DMS114 treated with DMSO at 0.1 percent for 48 hours (cell line): ENCODE data around the gene RALGPS1.
"Not testable (repeated sequence)": the region's sequence is repeated elsewhere in the genome, so short reads cannot be mapped to it uniquely, and the experiment has no call there.

Experiments
- DNase-seq: peaks from one replicate; lab custom pipeline; 2025; ENCODE audit not compliant: unreplicated experiment; lab: John Stamatoyannopoulos, UW

RALGPS1 gene

GRCh38 chr9:127132921-127133647 lies 218.5 kb downstream of the RALGPS1 start:
- no peak for DNase-seq

GRCh38 chr9:127133739-127134167 lies 219.2 kb downstream of the RALGPS1 start:
- no peak for DNase-seq

- no peak for DNase-seq
Measured at GRCh38 chr9:127135056-127135745, 220.6 kb downstream of the RALGPS1 start.

GRCh38 chr9:127136081-127136879 lies 221.7 kb downstream of the RALGPS1 start:
- DNase-seq = no peak

- DNase-seq = no peak
Measured at GRCh38 chr9:127136880-127137639, 222.5 kb downstream of the RALGPS1 start.

GRCh38 chr9:127137640-127138360 lies 223.2 kb downstream of the RALGPS1 start:
- no peak for DNase-seq

- DNase-seq = no peak
Measured at GRCh38 chr9:127138444-127138843, 223.9 kb downstream of the RALGPS1 start.

- DNase-seq = no peak
Measured at GRCh38 chr9:127139071-127139731, 224.6 kb downstream of the RALGPS1 start.

- no peak for DNase-seq
Measured at GRCh38 chr9:127139775-127140174, 225.2 kb downstream of the RALGPS1 start.

- no peak for DNase-seq
Measured at GRCh38 chr9:127140181-127140580, 225.6 kb downstream of the RALGPS1 start.

GRCh38 chr9:127140842-127141675 lies 226.5 kb downstream of the RALGPS1 start:
- DNase-seq = no peak

GRCh38 chr9:127142291-127142690 lies 227.7 kb downstream of the RALGPS1 start:
- no peak for DNase-seq

- DNase-seq = no peak
Measured at GRCh38 chr9:127142931-127143464, 228.4 kb downstream of the RALGPS1 start.

GRCh38 chr9:127143920-127144465 lies 229.4 kb downstream of the RALGPS1 start:
- no peak for DNase-seq

GRCh38 chr9:127144670-127145445 lies 230.3 kb downstream of the RALGPS1 start:
- no peak for DNase-seq

- DNase-seq = not testable (repeated sequence)
Measured at GRCh38 chr9:127146841-127147240, 232.3 kb downstream of the RALGPS1 start.

GRCh38 chr9:127147251-127147650 lies 232.7 kb downstream of the RALGPS1 start:
- no peak for DNase-seq

- no peak for DNase-seq
Measured at GRCh38 chr9:127148014-127148413, 233.4 kb downstream of the RALGPS1 start.
